NCI-H2171 treated with DMSO at 0.1 percent for 48 hours (cell line): Measurements from ENCODE around the gene ARID5B.

Source experiments
- DNase-seq: peaks from one replicate; lab custom pipeline; 2025; lab: John Stamatoyannopoulos, UW

ARID5B gene

DNA sequence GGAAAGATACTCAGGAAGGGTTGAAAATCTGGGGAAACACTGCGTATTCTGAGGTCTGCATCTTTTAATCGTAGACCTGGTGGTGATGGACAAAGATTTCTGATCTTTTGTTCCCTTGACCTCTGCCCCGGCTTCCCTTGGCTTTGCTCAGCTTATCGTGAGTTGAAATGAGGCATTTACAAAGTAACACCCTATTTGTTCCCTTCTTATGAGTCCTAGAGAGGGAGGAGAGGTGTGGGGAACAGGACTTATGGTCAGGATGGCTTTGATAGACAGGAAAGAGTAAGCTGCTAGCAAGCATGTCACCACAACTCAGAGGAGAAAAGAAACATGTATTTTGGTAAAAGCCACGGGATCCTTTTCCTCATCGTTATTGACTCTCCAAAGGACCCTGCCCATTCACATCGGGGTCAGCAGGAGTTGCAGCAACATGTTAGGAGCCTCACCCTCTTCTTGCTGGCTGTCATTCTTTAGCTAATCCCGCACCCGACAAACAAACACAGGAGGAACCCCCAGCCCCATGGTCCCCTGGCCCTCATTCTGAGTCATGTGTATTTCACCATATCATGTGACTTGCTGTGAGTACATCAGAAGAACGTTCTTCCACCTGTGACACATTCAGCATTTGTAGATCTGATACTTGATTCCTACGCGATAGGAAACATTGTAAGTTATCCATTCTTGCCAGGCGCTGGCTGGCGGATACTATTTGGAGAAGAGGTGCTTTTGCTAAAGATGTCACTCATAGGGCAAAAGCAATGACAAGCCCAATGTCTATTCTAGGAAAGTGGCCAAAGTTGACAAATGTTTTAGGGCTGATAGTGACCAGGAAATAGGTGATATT, 197.0 kb downstream of the ARID5B start:
- no peak for DNase-seq

DNA sequence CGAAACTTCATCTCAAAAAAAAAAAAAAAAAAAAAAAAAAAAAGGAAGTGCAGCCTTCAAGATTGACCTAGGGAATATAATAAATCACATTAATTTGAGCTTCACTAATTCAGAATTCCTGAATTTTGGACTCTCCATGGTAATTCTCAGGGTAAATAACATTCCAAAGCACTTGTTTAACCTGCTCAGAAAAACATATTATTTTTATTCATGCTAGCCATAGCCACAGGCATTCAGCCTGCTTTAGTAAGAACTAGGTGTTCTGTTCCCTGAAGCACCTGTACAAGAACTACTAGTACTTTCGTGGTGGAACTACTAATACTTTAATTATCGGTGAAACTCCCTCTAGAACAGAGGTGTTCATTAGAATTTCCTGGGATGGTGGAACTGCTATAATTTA, 197.8 kb downstream of the ARID5B start:
- DNase-seq, result no peak

DNA sequence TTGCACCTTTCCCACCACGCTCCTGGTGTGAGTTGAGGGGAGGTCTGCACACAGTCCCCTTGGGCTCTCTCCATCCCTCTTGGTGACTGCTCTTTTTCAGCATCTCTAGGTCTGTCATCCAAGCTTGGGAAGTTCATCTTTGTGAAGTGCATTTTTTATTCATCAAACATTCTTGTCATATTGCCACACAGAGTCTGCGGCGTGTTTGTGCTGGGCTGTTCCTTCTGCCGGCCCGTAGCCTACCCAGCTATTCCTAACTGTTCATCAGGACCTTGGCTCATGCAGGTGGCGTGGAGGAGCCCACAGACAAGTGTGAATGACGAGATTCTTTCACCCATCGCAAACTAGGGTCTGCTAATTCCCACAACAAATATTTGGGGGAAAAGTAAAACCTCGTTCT, 202.4 kb downstream of the ARID5B start:
- no peak for DNase-seq

DNA sequence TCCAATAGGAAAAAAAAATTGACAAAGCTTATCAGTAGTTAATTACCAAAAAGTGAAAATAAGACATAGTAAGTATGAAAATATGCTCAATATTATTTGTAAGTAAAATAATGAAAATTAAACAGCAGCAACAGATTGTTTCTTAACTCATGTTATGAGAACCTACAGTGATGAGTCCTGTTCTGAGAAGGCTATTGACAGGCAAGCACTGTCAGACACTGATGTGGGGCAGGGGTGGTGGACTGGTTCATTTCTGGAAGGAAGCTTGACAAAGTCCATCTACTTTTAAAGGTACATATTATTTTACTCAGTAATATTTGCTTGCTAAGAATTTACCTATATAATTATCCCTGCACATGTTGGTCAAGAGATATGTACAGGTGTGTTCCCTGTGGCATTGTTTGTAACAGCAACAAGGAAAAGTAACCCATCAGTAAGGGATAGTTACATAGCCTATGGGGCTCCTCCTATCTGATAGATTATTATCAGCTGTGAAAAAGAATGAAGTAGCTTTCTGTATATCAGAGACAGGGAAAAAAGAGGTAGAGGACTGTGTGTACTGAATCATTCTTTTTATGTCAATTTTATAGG, 205.5 kb downstream of the ARID5B start:
- no peak for DNase-seq

DNA sequence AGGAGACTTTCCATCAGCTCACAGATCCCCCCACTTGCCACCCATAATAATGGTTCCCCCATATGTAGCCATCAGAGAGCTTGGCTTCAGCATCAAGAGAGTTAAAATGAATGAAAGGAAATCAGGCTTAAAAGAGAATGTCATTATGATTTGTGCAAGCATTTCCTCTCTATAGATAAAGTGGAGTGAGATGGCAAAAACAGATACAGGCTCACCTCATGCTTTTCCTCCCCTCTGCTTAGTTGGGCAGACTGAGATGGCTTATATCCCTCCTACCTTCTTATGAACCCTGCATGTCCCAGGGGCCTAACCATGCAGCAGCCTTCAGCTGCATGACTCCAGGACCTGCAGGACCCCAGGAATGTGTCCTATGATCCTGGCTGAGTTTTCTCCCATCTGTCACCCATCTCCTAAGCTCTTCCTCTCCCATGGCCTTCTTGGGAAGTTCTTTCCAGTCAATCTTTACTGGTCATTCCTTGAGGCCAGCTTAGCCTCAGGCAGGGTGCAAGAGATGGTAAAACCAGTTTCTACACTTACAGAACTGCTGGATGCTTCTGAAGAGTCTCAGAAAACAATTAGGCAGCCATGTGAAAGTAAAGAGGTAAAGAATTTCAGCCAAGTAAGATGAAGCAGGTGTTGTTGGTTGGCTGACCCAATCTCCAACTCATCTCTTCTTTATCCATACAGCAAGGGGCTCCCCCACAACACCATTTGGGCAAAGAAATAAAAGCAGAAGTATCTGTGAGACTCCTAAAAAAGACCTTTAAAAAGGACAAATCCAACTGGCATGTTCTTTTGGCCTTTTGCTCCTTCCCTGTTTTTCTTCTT, 207.5 kb downstream of the ARID5B start:
- DNase-seq, result no peak

DNA sequence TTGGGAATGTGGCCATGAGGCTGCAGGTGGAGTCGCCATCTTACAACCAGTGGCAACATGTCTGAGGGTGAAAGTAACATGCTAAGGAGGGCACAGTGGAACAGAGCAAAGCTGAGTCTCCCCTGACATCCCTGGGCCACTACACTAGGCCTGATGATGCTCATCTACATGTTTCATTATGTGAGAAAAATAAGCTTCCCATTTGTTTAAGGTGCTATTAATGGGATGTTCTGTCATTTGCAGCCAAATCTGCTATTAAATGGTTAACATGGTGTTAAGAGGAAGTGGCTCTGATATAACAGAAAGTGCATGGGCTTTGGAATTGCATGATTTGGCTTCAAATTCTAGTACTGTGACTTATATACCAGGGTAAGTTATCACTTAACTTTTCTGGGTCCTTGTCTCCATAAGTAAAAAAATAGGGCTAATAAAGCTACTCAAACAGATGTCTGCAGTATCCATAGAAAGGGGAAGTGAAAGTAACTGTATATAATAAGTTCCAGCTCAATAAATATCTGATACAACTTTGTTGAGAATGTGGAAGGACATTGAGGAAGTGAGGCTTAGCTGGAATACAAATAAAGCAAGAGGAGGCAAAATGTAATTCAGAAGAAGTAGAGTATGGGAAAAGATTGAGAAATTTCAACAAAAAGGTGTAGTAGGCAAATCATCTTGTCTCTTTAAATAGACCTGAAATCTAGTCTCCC, 208.2 kb downstream of the ARID5B start:
- DNase-seq, result no peak

DNA sequence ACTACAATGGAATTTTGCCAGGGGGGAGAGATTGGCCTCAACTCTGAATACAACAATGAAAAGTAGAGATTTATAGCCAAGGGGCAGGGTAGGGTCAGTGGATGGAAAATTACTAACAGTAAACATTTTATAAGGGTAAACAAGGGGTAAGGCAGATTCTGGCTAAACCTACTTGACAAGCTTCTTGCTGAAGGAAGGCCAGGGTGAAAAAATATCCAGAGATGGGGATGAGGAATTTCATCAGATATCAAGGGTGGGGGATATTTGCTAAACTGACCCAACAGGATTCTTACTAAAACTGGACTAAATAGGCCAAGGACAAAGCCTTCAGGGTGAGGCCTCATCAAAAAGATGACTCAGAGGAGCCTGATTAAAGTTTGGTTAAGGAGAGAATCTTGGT, 210.8 kb downstream of the ARID5B start:
- no peak for DNase-seq

DNA sequence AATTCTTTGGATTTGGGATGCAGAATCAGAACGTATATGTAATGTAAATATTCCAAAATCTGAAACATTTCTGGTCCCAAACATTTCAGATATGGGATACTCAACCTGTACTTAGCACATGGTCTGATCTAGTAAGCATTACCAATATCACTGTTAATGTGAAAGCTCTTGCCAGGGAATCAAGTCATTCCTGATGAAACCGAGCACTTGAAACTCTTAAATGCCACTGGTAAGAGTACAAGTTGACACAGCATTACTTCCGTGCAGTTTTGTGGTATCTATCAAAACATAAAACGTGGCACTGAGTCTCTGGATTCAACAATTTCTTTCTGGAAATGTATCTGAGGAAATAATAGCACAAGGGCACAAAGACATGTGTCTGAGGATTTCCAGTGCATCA, 211.5 kb downstream of the ARID5B start:
- DNase-seq, result no peak

DNA sequence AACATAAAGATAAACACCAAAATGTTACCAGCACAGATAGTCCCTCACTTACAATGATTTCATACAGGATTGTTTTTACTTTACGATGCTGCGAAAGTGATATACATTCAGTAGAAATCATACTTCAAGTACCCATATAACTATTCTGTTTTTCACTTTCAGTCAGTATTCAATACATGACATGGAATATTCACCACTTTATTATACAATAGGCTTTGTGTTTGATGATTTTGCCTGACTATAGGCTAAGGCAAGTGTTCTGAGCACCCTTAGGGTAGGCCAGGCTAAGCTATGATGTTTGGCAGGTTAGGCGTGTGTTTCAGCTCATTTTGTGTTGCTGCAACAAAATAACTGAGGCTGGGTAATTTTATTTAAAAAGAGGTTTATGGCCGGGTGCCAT, 212.2 kb downstream of the ARID5B start:
- DNase-seq, result no peak

DNA sequence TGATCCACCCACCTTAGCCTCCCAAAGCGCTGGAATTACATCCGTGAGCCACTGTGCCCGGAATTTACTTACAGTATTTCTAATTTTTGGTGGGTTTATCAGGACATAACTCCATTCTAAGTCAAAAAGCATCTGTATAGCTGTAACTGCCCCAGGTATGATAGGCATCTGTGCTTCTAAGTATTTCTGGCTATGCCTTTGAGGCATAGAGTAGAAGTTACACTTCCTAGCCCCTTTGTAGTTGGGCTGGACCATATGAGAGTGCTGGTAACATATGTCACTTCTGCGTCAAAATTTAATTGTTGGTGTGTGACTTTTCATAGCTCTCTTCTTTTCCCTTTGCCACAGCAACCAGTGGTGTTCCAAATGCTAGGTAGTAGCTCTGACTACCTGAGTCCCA, 213.8 kb downstream of the ARID5B start:
- no peak for DNase-seq

DNA sequence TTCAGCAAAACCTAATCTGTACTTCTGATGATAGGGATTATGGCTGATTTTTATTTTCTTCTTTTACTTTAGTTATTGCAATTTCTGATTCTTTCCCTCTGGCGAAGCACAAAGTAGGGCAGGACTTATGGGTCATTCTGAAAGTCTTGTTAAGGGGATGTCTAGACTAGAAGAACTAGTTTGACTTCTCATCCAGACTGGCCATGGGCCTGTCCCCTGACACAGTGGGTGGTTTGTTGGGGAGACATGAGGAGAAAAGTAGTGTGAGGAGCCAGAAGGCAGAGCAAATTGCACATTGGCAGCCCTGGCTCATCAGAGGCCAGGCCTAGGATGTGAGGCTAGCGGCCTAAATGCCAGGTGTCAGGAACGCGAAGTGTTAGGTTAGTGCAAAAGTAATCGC, 214.3 kb downstream of the ARID5B start:
- no peak for DNase-seq

DNA sequence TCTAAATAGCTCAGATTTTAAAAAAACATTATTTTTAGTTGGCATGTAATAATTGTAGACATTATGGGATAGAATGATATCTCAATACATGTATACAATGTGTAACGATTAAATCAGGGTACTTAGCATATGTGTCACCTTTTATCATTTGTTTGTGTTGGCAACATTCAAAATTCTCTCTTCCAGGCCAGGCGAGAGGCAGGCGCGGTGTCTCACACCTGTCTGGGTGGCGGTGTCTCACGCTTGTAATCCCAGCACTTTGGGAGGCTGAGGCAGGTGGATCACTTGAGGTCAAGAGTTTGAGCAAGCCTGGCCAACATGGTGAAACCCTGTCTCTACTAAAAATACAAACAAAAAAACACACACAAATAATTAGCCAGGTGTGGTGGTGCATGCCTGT, 215.4 kb downstream of the ARID5B start:
- no peak for DNase-seq

DNA sequence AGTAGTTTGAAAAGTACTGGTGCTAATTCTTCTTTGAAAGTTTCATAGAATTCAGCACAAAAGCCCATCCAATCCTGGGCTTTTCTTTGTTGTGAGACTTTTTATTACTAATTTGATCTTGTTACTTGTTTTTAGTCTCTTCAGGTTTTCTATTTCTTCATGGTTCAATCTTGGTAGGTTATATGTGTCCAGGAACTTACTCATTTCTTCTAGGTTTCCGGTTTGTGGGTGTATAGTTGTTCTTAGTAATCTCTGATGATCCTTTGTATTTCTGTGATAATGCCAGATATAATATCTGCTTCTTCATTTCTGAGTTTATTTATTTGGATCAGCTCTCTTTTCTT, 219.7 kb downstream of the ARID5B start:
- DNase-seq, result no peak

DNA sequence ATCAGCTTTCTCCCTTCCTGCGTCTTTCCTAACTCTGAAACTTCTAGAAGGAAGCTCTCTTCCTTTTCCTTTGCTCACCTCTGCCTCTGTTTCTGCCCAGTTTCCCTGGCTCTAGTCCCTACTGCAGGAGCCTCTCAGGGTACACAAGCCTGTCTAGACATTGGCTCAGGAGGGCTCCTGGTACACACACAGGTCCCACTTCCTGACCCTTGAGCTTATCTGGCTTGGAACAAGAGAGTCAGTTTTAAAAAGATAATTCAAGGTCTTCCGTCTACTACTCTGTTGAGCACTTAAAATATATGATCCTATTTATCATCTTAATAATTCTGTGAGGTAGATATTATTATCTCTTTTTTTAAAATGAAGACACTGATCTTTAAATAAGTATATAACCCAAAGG, 226.5 kb downstream of the ARID5B start:
- no peak for DNase-seq

DNA sequence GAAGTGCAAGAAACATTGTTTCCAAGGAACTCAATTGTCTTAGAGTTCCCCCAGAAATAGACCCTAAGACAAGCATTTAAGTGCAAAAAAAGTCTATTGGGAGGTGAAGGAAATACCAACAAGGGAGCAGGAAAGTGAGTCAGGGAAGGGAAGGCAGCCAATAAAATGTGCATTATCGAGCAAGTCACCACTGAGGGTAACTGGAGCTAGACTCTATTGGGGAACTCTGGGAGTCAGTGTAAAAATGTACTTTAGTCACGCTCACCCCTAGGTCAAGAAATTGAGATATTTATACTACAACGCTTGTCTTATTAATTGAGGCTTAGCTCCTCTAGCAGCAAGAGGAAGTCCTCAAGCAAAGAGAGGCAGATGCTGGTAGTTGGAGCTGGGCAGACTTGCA, 229.4 kb downstream of the ARID5B start:
- DNase-seq, result no peak

DNA sequence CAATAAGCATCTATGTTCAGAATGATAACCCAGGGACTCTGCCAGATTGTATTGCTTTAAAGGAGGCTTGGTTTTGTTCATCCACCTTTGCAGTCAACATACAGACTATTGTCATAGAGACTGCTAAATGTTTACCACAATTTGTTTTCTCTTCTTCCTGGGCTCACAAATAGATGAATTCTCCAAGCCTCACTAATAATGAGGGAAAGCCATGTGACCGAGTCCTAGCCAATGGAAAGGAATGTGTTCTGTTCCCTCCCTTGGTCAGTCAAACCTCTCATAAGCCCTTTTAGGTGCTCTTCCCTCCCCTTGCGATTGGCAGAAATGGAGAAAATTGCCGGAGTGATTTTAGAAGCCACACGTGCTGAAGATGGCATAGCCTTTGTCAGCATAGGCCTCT, 230.2 kb downstream of the ARID5B start:
- no peak for DNase-seq

DNA sequence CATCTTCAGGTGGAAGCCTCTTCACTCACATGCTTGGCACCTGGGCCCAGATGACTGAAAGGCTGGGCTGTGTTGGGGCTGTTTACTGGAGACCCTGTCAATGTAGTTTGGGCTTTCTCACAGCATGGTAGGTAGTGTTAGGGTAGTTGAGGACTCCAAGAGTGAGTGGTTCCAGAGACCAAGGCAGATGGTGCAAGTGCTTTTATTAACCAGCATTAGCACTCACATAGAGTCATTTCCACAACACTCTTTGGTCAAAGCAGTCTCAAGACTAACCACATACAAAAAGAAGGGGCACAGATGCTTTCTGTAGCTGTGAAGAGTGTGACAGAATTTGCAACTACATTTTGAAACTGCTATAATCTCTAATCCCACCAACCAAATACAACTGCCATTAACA, 232.1 kb downstream of the ARID5B start:
- DNase-seq, result no peak

DNA sequence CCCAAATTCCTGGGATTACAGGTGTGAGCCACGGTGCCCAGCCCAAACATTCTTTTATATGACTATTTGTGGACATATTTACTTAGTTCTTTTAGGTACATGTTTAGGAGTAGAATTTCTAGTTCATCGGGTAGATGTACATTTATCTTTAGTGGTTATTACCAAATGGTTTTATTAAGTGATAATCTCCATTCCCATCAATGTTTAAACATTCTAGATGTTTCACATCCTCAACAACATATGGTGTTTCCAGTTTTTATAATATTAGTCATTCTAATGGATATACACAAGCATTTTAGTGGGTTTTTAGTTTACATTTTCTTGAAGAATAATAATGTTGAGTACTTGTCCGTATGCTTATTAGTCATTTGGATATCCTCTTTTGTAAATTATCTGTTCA, 235.4 kb downstream of the ARID5B start:
- no peak for DNase-seq
